Lower lobe of right lung (tissue), 2 donors: ENCODE results near the gene GATD1. TPM values are rescaled to one million over a fixed set of nuclear protein-coding genes. Genes with fewer than 3 reads are reported as not detected.

Experiments
- ATAC-seq, 2 donors: fragments of 200-7000 bp; cut with Tn5 transposase; one replicate each; pipeline ENCODE4 v1.9.1; 2020 to 2022; ENCODE audit warnings: mild to moderate bottlenecking in 2 of 2, moderate library complexity in 2 of 2
- DNase-seq: peaks from one replicate; pipeline ENCODE4 v3.0.0-alpha.2; 2020
- H3K27ac ChIP-seq: fragments of 200-600 bp; one replicate; pipeline ENCODE4 v1.8.0; 2022
- H3K27me3 ChIP-seq: fragments of 200-600 bp; one replicate; pipeline ENCODE4 v1.8.0; 2022; ENCODE audit warnings: low read depth
- H3K36me3 ChIP-seq: fragments of 200-600 bp; one replicate; pipeline ENCODE4 v1.8.0; 2022; ENCODE audit warnings: mild to moderate bottlenecking
- H3K4me1 ChIP-seq: fragments of 200-600 bp; one replicate; pipeline ENCODE4 v1.8.0; 2022
- H3K4me3 ChIP-seq: fragments of 200-600 bp; one replicate; pipeline ENCODE4 v1.8.0; 2022; ENCODE audit warnings: mild to moderate bottlenecking
- H3K9me3 ChIP-seq: fragments of 200-600 bp; one replicate; pipeline ENCODE4 v1.8.0; 2022
- CTCF ChIP-seq: fragments of 200-600 bp; IDR thresholded peaks from one replicate; pipeline ENCODE4 v1.8.0; 2022; ENCODE audit warnings: antibody characterized with exemption, mild to moderate bottlenecking
- intact Hi-C: fragments of 100-400 bp; cut with DNase I; formaldehyde crosslinking; loops from one replicate; pipeline ENCODE4 v1.11.0; 2022
- total RNA-seq: library from RNA; stranded (reverse); fragmentation: NEBNext Ultra II Directional; extraction: Animal tissue kit (Norgen Biotek cat#: 25700); gene quantifications from one replicate; pipeline ENCODE4 v1.2.1, GENCODE V29; 2021
- donor health status: DM: no; HTN: yes; CAD: no; lungs with severe emphysema.

GATD1 gene
- total RNA-seq, 1 donor from 2014 or later = 46.7 TPM

DNA sequence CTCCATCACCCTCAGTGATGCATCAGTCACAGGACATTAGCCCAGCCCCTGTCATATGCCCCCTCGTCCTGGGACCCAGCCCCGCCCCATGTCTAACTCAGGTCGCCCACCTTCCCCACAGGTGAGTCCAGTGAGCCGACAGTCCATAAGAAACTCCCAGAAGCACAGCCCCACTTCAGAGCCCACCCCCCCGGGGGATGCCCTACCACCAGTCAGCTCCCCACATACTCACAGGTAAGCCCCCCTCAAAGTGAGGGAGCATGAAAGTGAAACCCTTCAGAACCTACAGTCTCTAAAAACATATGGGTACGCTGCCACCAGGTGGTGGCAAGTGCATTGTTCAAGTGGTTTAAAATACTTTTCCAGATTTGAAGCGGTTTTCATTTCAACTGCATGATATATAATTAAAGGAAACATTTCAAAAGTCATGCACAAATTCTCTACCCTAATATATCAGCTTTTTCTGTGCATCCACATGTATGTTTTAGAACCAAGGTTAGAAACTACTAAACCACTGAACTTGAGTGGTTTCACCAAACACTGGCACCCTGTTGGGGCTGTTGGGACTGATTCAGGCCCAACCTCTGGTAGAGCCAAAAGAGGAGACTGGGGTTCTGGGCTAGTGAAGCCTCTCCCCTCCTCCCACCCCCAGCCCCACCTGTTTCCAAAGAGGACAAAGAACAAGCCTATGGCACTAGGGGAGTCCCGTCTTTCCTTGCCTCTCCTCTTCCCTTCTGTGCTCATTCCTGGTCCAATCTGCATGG is 54.0 kb downstream of the GATD1 start:
- peaks cover 43% of the 10 kb centered on the region for H3K4me1 ChIP-seq
- intact Hi-C loops = loop anchor here (10.0 kb wide), 1 partner anchor 59 kb away; no protein-coding TSS in a partner anchor
- no peak overlapping the region for H3K27ac ChIP-seq
- DNase-seq = peak; percentile 52
- no peak for ATAC-seq
- H3K4me3 ChIP-seq = no peak overlapping the region
- no peaks in the 10 kb centered on the region for H3K9me3 ChIP-seq
- H3K27me3 ChIP-seq = peaks cover 65% of the 10 kb centered on the region
- H3K36me3 ChIP-seq = peaks cover 30% of the 10 kb centered on the region
- TF ChIP-seq CTCF = peak; percentile 62

GRCh38 chr11:722346-722811 is 54.9 kb downstream of the GATD1 start:
- intact Hi-C loops = loop anchor here (10.0 kb wide), 1 partner anchor 58 kb away; no protein-coding TSS in a partner anchor
- no peak overlapping the region for H3K4me3 ChIP-seq
- ATAC-seq (no peak), DNase-seq (no peak)
- peaks cover 65% of the 10 kb centered on the region for H3K27me3 ChIP-seq
- peaks cover 30% of the 10 kb centered on the region for H3K36me3 ChIP-seq
- no peaks in the 10 kb centered on the region for H3K9me3 ChIP-seq
- H3K27ac ChIP-seq = no peak overlapping the region
- peaks cover 34% of the 10 kb centered on the region for H3K4me1 ChIP-seq
- no peak for TF ChIP-seq CTCF

DNA sequence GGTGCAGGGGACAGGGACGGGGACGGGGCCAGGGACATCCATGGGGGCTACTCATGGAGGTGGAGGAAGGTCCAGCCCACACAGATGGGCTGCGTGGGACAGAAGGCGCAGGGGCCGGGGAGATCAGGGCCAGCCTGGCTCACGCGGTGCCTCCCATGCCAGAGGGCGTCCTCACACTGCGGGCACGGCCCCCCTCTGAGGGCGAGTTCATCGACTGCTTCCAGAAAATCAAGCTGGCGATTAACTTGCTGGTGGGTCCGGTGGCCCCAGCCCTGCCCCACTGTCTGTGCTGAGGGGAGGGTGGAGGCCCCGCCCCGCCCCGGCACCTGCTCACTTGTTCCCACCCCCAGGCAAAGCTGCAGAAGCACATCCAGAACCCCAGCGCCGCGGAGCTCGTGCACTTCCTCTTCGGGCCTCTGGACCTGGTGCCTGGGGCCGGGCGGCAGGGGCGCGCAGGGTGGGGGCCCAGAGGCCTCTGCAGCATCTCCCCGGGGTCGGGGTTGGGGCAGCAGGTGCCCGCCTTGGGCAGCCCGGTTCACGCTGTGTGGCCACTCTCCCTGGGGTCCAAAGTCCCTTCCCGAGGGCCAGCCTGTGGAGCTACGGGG is 55.4 kb downstream of the GATD1 start:
- DNase-seq = peak; percentile 79

GRCh38 chr11:721247-721740 is 56.0 kb downstream of the GATD1 start:
- no peak for TF ChIP-seq CTCF
- ATAC-seq (peak in 1 of 2 donors; percentile 3), DNase-seq (no peak)
- H3K4me1 ChIP-seq = peaks cover 24% of the 10 kb centered on the region
- intact Hi-C loops = loop anchor here (10.0 kb wide), 1 partner anchor 56 kb away; no protein-coding TSS in a partner anchor
- H3K4me3 ChIP-seq = no peak overlapping the region
- H3K9me3 ChIP-seq = no peaks in the 10 kb centered on the region
- H3K36me3 ChIP-seq = peaks cover 30% of the 10 kb centered on the region
- H3K27me3 ChIP-seq = peaks cover 60% of the 10 kb centered on the region
- H3K27ac ChIP-seq = no peak overlapping the region

More for the DNA sequence above, 55.4 kb downstream of the GATD1 start:
- Histone ChIP-seq H3K36me3 (peaks cover 30% of the 10 kb centered on the region), H3K4me3 (no peak overlapping the region), H3K4me1 (peaks cover 30% of the 10 kb centered on the region), H3K27me3 (peaks cover 65% of the 10 kb centered on the region), H3K9me3 (no peaks in the 10 kb centered on the region), H3K27ac (no peak overlapping the region)
- ATAC-seq = peak; percentile 14 to 31
- intact Hi-C loops = loop anchor here (10.0 kb wide), 1 partner anchor 57 kb away; no protein-coding TSS in a partner anchor
- TF ChIP-seq CTCF = no peak

DNA sequence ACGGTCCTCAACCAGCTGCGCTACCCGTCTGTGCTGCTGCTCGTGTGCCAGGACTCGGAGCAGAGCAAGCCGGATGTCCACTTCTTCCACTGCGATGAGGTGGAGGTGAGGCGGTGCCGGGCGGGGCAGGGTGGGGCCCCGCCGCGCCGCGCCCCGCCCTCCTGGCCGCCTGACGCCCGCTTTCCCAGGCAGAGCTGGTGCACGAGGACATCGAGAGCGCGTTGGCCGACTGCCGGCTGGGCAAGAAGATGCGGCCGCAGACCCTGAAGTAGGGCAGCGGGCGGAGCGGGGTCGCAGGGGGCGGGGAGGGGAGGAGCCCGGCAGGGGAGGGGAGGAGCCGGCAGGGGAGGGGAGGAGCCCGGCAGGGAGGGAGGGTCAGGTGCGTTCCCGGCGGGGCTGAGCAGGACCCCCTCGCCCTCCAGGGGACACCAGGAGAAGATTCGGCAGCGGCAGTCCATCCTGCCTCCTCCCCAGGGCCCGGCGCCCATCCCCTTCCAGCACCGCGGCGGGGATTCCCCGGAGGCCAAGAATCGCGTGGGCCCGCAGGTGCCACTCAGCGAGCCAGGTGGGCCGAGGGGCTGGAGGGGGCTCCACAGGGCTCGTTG is 56.5 kb downstream of the GATD1 start:
- no peak for TF ChIP-seq CTCF
- Histone ChIP-seq H3K4me1 (peaks cover 20% of the 10 kb centered on the region), H3K27me3 (peaks cover 54% of the 10 kb centered on the region), H3K27ac (no peak overlapping the region), H3K9me3 (no peaks in the 10 kb centered on the region), H3K4me3 (no peak overlapping the region), H3K36me3 (peaks cover 30% of the 10 kb centered on the region)
- peak in 1 of 2 donors; percentile 70 for ATAC-seq
- intact Hi-C loops = loop anchor here (10.0 kb wide), 1 partner anchor 56 kb away; no protein-coding TSS in a partner anchor
- DNase-seq = no peak
